Liver (tissue), 9 donors: Measurements from ENCODE around the gene IL7R. TPM values are rescaled to one million over a fixed set of nuclear protein-coding genes. Genes with fewer than 3 reads are reported as not detected.

Experiments
- DNase-seq: peaks from one replicate; pipeline ENCODE4 v3.0.0-alpha.2; 2017; ENCODE audit warnings: low spot score
- H3K27ac ChIP-seq, 2 donors: one replicate each; pipeline ENCODE4 v1.7.0; 2013; ENCODE audit warnings: inconsistent platforms in 2 of 2, low read length in 2 of 2, control low read depth in 1 of 2, low read depth in 1 of 2, mild to moderate bottlenecking in 1 of 2
- H3K27me3 ChIP-seq, 4 donors: one replicate each; pipeline versions ENCODE4 v1.6.1 to v1.7.0; 2013; ENCODE audit warnings: low read length in 3 of 4, inconsistent platforms in 1 of 4, mild to moderate bottlenecking in 1 of 4, moderate library complexity in 1 of 4; ENCODE audit not compliant: control insufficient read depth in 4 of 4, insufficient read depth in 4 of 4
- H3K36me3 ChIP-seq, 4 donors: one replicate each; pipeline versions ENCODE4 v1.6.1 to v1.7.0; 2013; ENCODE audit warnings: low read length in 3 of 4, mild to moderate bottlenecking in 3 of 4, low read depth in 1 of 4, moderate library complexity in 1 of 4; ENCODE audit not compliant: control insufficient read depth in 4 of 4, insufficient read depth in 3 of 4
- H3K4me1 ChIP-seq, 4 donors: one replicate each; pipeline versions ENCODE4 v1.6.1 to v1.7.0; 2013; ENCODE audit warnings: low read length in 3 of 4, mild to moderate bottlenecking in 3 of 4, moderate library complexity in 1 of 4; ENCODE audit not compliant: control insufficient read depth in 4 of 4, insufficient read depth in 4 of 4
- H3K4me3 ChIP-seq, 3 donors: one replicate each; pipeline versions ENCODE4 v1.6.1 to v1.7.0; 2013; ENCODE audit warnings: low read length in 3 of 3, control low read depth in 1 of 3, low read depth in 1 of 3, mild to moderate bottlenecking in 1 of 3
- H3K9ac ChIP-seq, 2 donors: one replicate each; pipeline ENCODE4 v1.7.0; 2013; ENCODE audit warnings: low read length in 2 of 2, mild to moderate bottlenecking in 2 of 2, moderate library complexity in 2 of 2, control low read depth in 1 of 2, low read depth in 1 of 2
- H3K9me3 ChIP-seq, 4 donors: one replicate each; pipeline versions ENCODE4 v1.6.1 to v1.7.0; 2013; ENCODE audit warnings: low read length in 3 of 4; ENCODE audit not compliant: control insufficient read depth in 4 of 4
- CTCF ChIP-seq: fragments of 150-350 bp; IDR thresholded peaks from 2 replicates; pipeline ENCODE4 v1.5.1; 2017; ENCODE audit warnings: improper control_type of control experiment, low read depth, low read length; ENCODE audit not compliant: missing input control
- EGR1 ChIP-seq, 2 donors: IDR thresholded peaks; 2 replicates each; pipeline ENCODE4 v1.6.1; 2016 to 2018; ENCODE audit warnings: antibody characterized with exemption in 2 of 2, low read depth in 2 of 2
- FOXA1 ChIP-seq: IDR thresholded peaks from 2 replicates; pipeline ENCODE4 v1.6.1; 2016; ENCODE audit warnings: antibody characterized with exemption
- FOXA2 ChIP-seq: IDR thresholded peaks from 2 replicates; pipeline ENCODE4 v1.6.1; 2016; ENCODE audit warnings: antibody characterized with exemption
- HNF4A ChIP-seq, 2 donors: conservative IDR thresholded peaks; 2 replicates each; pipeline ENCODE4 v1.6.1; 2016; ENCODE audit warnings: antibody characterized with exemption in 2 of 2, mild to moderate bottlenecking in 2 of 2
- HNF4G ChIP-seq: IDR thresholded peaks from 2 replicates; pipeline ENCODE4 v1.6.1; 2016; ENCODE audit warnings: antibody characterized with exemption
- JUND ChIP-seq, 2 donors: IDR thresholded peaks; 2 replicates each; pipeline ENCODE4 v1.6.1; 2016; ENCODE audit warnings: antibody characterized with exemption in 2 of 2
- MAX ChIP-seq: IDR thresholded peaks from 2 replicates; pipeline ENCODE4 v1.6.1; 2016; ENCODE audit warnings: antibody characterized with exemption
- NR2F2 ChIP-seq: IDR thresholded peaks from 2 replicates; pipeline ENCODE4 v1.6.1; 2016; ENCODE audit warnings: antibody characterized with exemption
- RAD21 ChIP-seq, 2 donors: IDR thresholded peaks; 2 replicates each; pipeline ENCODE4 v1.6.1; 2016; ENCODE audit warnings: antibody characterized with exemption in 2 of 2, mild to moderate bottlenecking in 2 of 2
- RXRA ChIP-seq, 2 donors: IDR thresholded peaks; 2 replicates each; pipeline ENCODE4 v1.6.1; 2017 to 2018; ENCODE audit warnings: antibody characterized with exemption in 2 of 2, mild to moderate bottlenecking in 1 of 2
- SP1 ChIP-seq: IDR thresholded peaks from 2 replicates; pipeline ENCODE4 v1.6.1; 2018; ENCODE audit warnings: antibody characterized with exemption, mild to moderate bottlenecking
- YY1 ChIP-seq: IDR thresholded peaks from 2 replicates; pipeline ENCODE4 v1.6.1; 2016; ENCODE audit warnings: antibody characterized with exemption, mild to moderate bottlenecking
- ZBTB33 ChIP-seq: IDR thresholded peaks from 2 replicates; pipeline ENCODE4 v1.6.1; 2016; ENCODE audit warnings: antibody characterized with exemption
- WGBS: extraction: QIAGEN DNeasy Blood & Tissue Kit; methylation state at CpG from one replicate; pipeline ENCODE4 v1.1.7; 2013; 5-methylcytosine and 5-hydroxymethylcytosine counted together
- polyA plus RNA-seq, 2 donors: library from polyadenylated mRNA; stranded (reverse) in 1 of 2; unstranded in 1 of 2; fragments of 200-250 nt in 1 of 2; fragments of >200 nt in 1 of 2; fragmentation: Nextera tagmentation in 1 of 2; extraction: Ambion mirVana in 1 of 2; gene quantifications; one replicate each; pipeline versions ENCODE4 v1.2.1 to v1.2.3, GENCODE V29; 2013 to 2015
- total RNA-seq, 2 donors: library from RNA; depleted of rRNA; stranded (reverse); fragments of >200 nt; gene quantifications; one replicate each; pipeline ENCODE4 v1.2.3, GENCODE V29; 2014
- TF ChIP-seq, protein P1 (sequence below): IDR thresholded peaks from 2 replicates; pipeline ENCODE4 v1.6.1; 2016; ENCODE audit warnings: antibody characterized with exemption
- TF ChIP-seq, protein P2 (sequence below): IDR thresholded peaks from 2 replicates; pipeline ENCODE4 v1.6.1; 2016; ENCODE audit warnings: antibody characterized with exemption, mild to moderate bottlenecking
- donor health status: healthy.
- donor health status: healthy.
- donor health status: healthy.
- donor health status: healthy.
- donor health status: healthy.

The IL7R gene
- total and polyA plus RNA-seq, 4 donors: 1.0 to 5.4 (median 2.4) TPM

DNA sequence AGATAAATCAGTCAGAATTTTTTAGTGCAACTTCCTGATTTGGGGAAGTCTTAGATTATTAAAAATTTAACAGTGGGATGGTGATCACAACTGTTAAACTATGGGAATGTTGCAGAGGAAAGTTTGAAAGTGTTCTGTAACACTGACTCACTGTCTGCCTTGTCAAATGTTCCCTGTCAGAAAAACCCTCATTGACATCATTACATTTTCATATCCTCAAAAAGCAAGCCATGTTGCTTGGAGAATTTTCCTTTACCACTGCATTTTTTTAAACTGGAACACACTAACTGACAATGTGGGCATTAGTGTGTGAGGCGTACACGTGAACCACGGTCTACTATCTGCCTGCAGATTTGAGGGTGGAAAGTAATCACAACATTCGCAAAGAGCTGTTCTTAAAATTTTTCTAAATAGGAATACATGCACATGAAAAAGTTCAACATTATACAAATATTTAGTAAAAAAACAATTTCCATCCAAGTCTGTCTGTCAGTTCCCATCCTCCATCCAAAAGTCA is 28.6 kb upstream of the IL7R start:
- H3K4me1 ChIP-seq: no peaks in the 10 kb centered on the region
- no peak for TF ChIP-seq CTCF
- H3K4me3 ChIP-seq: no peak overlapping the region
- H3K9me3 ChIP-seq: no peaks in the 10 kb centered on the region
- H3K27me3 ChIP-seq: peaks cover 0 to 7% (median 0%) of the 10 kb centered on the region in 4 donors
- no peak for DNase-seq
- H3K27ac ChIP-seq: no peak overlapping the region
- H3K36me3 ChIP-seq: no peaks in the 10 kb centered on the region
- 91% methylated on average over 4 of the region's 4 CpGs for WGBS
- no peak overlapping the region for H3K9ac ChIP-seq

- DNase-seq: no peak
- peaks cover 0 to 5% (median 0%) of the 10 kb centered on the region in 4 donors for H3K27me3 ChIP-seq
- H3K4me1 ChIP-seq: no peaks in the 10 kb centered on the region
- TF ChIP-seq RXRA (IDR thresholded peaks at IDR 0.05): no peak
- no peak overlapping the region for H3K27ac ChIP-seq
- H3K36me3 ChIP-seq: no peaks in the 10 kb centered on the region
- no peaks in the 10 kb centered on the region for H3K9me3 ChIP-seq
- no peak overlapping the region for H3K9ac ChIP-seq
- 76% methylated on average over 4 of the region's 4 CpGs for WGBS
- no peak overlapping the region for H3K4me3 ChIP-seq
These were observed 26.1 kb upstream of the IL7R start for GRCh38 chr5:35830587-35830986.

GRCh38 chr5:35832762-35833161 is 23.9 kb upstream of the IL7R start:
- TF ChIP-seq SP1 (no peak), JUND (IDR thresholded peaks at IDR 0.05) (no peak), FOXA1 (no peak), FOXA2 (no peak), RXRA (IDR thresholded peaks at IDR 0.05) (no peak), ZBTB33 (no peak), NR2F2 (no peak), HNF4G (no peak), CTCF (no peak), YY1 (no peak), HNF4A (conservative IDR thresholded peaks at IDR 0.05) (no peak), MAX (no peak), EGR1 (IDR thresholded peaks at IDR 0.05; ENCODE audit: low read depth in 2 of 2) (no peak), RAD21 (IDR thresholded peaks at IDR 0.05) (no peak)
- TF ChIP-seq, protein P1, sequence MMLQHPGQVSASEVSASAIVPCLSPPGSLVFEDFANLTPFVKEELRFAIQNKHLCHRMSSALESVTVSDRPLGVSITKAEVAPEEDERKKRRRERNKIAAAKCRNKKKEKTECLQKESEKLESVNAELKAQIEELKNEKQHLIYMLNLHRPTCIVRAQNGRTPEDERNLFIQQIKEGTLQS: no peak
- TF ChIP-seq, protein P2, sequence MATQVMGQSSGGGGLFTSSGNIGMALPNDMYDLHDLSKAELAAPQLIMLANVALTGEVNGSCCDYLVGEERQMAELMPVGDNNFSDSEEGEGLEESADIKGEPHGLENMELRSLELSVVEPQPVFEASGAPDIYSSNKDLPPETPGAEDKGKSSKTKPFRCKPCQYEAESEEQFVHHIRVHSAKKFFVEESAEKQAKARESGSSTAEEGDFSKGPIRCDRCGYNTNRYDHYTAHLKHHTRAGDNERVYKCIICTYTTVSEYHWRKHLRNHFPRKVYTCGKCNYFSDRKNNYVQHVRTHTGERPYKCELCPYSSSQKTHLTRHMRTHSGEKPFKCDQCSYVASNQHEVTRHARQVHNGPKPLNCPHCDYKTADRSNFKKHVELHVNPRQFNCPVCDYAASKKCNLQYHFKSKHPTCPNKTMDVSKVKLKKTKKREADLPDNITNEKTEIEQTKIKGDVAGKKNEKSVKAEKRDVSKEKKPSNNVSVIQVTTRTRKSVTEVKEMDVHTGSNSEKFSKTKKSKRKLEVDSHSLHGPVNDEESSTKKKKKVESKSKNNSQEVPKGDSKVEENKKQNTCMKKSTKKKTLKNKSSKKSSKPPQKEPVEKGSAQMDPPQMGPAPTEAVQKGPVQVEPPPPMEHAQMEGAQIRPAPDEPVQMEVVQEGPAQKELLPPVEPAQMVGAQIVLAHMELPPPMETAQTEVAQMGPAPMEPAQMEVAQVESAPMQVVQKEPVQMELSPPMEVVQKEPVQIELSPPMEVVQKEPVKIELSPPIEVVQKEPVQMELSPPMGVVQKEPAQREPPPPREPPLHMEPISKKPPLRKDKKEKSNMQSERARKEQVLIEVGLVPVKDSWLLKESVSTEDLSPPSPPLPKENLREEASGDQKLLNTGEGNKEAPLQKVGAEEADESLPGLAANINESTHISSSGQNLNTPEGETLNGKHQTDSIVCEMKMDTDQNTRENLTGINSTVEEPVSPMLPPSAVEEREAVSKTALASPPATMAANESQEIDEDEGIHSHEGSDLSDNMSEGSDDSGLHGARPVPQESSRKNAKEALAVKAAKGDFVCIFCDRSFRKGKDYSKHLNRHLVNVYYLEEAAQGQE: no peak
- WGBS: 63% methylated on average over 2 of the region's 2 CpGs
- no peak overlapping the region for H3K27ac ChIP-seq

More at GRCh38 chr5:35832762-35833161, 23.9 kb upstream of the IL7R start:
- no peaks in the 10 kb centered on the region for H3K27me3 ChIP-seq
- H3K4me1 ChIP-seq: no peaks in the 10 kb centered on the region
- no peaks in the 10 kb centered on the region for H3K9me3 ChIP-seq
- DNase-seq: no peak
- no peak overlapping the region for H3K9ac ChIP-seq
- no peaks in the 10 kb centered on the region for H3K36me3 ChIP-seq
- no peak overlapping the region for H3K4me3 ChIP-seq
